Measurements from ENCODE around the gene ENPP3.
"Not testable (repeated sequence)": the region's sequence is repeated elsewhere in the genome, so short reads cannot be mapped to it uniquely, and the experiment has no call there.

Gene ENPP3

DNA sequence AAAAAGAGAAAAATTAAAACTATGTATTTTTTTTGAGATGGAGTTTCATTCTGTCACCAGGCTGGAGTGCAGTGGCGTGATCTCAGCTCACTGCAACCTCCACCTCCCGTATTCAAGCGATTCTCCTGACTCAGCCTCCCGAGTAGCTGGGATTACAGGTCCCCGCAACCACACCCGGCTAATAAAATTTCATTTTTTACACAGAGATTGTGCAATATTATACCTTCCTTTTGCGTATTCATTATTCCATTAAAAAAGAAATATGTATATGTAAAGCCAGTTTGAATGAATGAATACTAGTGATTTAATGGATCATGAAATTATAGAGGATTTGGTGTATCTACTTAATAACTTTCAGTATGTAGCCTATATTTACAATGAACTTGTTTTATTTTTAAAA is 111.9 kb downstream of the ENPP3 start:
- no peak overlapping the region for H3K4me3 ChIP-seq (replicated peaks; ENCODE audit: low read depth, low read length)
- DNase-seq (ENCODE audit: extremely low read depth, low read depth): no peak
- TF ChIP-seq, protein P1, sequence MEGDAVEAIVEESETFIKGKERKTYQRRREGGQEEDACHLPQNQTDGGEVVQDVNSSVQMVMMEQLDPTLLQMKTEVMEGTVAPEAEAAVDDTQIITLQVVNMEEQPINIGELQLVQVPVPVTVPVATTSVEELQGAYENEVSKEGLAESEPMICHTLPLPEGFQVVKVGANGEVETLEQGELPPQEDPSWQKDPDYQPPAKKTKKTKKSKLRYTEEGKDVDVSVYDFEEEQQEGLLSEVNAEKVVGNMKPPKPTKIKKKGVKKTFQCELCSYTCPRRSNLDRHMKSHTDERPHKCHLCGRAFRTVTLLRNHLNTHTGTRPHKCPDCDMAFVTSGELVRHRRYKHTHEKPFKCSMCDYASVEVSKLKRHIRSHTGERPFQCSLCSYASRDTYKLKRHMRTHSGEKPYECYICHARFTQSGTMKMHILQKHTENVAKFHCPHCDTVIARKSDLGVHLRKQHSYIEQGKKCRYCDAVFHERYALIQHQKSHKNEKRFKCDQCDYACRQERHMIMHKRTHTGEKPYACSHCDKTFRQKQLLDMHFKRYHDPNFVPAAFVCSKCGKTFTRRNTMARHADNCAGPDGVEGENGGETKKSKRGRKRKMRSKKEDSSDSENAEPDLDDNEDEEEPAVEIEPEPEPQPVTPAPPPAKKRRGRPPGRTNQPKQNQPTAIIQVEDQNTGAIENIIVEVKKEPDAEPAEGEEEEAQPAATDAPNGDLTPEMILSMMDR (IDR thresholded peaks at IDR 0.05; ENCODE audit: low read depth, low read length, missing control alignments): no peak

DNA sequence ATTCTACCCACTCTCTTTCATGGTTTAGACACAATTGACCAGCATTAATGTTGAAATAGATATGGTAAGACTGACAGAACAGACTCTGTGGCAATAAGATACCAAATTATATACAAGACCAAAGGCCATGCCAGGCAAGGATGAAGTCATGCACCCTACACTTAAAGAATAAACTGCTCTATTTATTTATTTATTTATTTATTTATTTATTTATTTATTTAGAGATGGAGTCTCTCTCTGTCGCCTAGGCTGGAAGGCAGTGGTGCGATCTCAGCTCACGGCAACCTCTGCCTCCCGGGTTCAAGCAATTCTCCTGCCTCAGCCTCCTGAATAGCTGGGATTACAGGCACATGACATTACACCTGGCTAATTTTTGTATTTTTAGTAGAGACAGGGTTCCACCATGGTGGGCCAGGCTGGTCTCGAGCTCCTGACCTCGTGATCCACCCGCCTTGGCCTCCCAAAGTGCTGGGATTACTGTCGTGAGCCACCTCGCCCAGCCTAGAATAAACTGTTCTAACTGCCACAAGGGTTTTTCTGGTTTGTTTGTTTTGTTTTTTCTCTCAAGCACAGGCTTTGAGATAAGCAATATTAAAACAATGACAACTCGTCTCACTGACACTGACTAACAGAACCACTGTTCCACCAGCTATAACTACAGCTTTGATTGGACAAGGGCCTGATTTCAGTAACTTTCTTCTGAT is 114.1 kb downstream of the ENPP3 start:
- not testable (repeated sequence) for DNase-seq (ENCODE audit: extremely low read depth, low read depth); H3K4me3 ChIP-seq (replicated peaks; ENCODE audit: low read depth, low read length)

DNA sequence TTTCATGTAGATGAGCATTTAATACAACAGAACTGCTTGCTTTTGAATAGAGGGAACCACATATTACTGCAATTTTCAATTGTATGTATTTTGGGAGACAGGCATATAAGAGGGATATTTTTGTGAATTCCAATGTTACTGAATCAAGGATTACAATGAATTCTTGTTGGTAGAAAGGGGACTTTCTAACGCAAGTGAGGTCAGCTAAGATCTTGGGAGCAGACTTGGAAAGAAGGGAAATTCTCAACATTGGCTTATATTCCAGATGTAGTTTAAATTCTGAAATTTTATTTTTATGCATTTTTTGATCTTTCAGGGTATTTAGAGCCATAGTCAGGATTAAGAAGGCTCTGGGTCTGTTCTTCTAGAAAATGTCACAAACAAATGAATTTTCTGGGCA is 117.0 kb downstream of the ENPP3 start:
- TF ChIP-seq, protein P1 (IDR thresholded peaks at IDR 0.05; ENCODE audit: low read depth, low read length, missing control alignments): no peak
- DNase-seq (ENCODE audit: extremely low read depth, low read depth): no peak
- no peak overlapping the region for H3K4me3 ChIP-seq (replicated peaks; ENCODE audit: low read depth, low read length)

DNA sequence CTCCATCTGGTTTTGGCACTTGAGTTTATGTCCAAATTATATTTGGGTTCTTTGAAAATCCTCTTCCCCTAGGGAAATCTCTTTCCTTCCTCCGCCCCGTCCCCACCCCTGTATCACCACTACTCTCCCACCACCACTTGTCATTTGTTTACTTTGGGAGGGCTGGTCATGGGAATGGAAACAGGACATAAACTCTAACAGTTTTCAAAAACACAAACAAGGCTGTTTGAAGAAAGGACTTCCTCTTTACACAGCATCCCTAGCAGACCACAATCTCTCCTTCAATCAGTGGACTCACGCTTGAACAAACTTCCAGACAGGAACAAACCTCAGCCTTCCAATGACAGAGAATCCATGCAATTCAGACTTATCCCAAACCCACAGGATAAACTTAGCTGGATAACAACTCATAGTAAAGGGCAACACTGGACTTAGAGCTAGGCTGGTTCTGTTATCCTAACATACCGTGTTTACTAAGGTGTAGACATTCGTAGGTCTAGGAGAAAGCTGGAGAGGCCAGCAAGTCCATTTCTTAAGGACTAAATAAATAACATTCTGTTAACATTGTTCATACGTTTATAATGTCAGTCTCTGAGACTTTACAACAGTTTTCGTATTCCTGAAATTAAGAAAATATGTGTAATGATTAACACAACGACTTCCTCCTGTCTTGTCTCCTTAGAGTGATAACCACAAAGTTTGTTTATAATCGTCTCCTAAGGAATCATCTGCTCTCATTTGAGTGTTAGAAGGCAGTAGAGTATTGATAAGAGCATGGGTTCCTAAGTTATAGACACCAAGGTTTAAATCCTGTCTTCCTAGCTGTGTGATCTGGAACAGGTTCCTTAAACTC is 117.8 kb downstream of the ENPP3 start:
- TF ChIP-seq, protein P1 (IDR thresholded peaks at IDR 0.05; ENCODE audit: low read depth, low read length, missing control alignments): no peak
- no peak for DNase-seq (ENCODE audit: extremely low read depth, low read depth)
- no peak overlapping the region for H3K4me3 ChIP-seq (replicated peaks; ENCODE audit: low read depth, low read length)

DNA sequence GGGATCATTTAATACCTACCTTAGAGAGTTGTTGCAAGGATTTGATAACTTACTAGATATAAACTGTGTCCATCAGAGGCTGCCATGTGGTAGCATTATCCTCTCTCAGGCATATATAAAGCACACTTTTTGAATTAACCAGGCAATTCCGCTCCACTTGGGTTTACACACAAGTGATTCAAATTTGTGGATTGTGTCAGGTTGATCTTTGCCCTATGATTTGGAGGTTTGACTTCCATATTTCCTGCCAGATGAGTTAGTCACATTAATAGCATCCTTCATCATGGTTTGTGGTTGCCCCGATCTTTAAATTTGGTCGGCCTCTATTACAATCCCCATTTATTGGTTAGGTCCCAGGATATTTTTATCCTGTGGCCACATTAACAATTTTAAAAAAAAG is 118.5 kb downstream of the ENPP3 start:
- no peak overlapping the region for H3K4me3 ChIP-seq (replicated peaks; ENCODE audit: low read depth, low read length)
- TF ChIP-seq, protein P1 (IDR thresholded peaks at IDR 0.05; ENCODE audit: low read depth, low read length, missing control alignments): no peak
- peak; percentile 89 for DNase-seq (ENCODE audit: extremely low read depth, low read depth)

DNA sequence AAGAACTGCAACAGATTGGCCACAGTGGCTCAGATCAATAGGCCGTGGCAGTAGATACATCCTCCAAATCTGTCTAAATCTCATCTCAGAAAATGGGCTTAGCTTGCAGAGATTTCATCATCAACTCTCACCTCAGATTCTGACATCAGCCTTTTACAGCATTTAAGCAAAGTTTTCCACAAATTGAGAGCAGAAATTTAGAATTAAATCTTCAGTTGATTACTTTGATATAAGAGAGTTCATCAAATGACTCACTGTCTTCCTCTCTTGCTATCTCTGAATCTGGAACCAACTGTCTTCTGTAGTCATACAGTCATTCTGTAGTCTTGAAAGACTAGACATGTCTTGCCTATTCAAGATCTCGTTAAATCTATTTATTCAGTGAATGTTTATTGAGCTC is 118.9 kb downstream of the ENPP3 start:
- TF ChIP-seq, protein P1 (IDR thresholded peaks at IDR 0.05; ENCODE audit: low read depth, low read length, missing control alignments): no peak
- no peak overlapping the region for H3K4me3 ChIP-seq (replicated peaks; ENCODE audit: low read depth, low read length)
- DNase-seq (ENCODE audit: extremely low read depth, low read depth): no peak

DNA sequence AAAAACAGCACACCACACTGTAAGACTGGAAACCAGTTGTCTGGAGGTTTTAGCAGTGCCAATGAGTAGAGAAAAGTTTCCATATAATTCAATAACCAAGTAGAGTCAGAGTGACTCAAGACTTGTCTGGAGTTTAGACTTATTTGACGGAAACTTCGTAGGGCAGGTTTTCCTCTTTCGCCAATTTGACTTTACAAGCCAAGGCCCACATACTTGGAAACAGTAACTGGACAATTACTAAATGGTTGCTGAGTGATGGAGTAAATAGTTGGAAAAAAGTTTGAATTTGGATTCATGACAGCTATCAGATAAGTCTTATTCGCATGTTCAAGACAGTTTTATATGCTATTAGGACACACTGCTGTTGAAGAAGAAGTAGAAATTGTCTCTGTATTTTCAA is 121.8 kb downstream of the ENPP3 start:
- TF ChIP-seq, protein P1 (IDR thresholded peaks at IDR 0.05; ENCODE audit: low read depth, low read length, missing control alignments): no peak
- no peak for DNase-seq (ENCODE audit: extremely low read depth, low read depth)
- no peak overlapping the region for H3K4me3 ChIP-seq (replicated peaks; ENCODE audit: low read depth, low read length)

Data from HFF-Myc (cell line).